BE2C (cell line): Measurements from ENCODE around the gene COG1.
A peak's percentile ranks its signal among the peaks of the same experiment; 100 is the strongest.

ENCODE experiments used
- DNase-seq: peaks from one replicate; pipeline ENCODE4 v3.0.0-alpha.2; 2020
- H3K27me3 ChIP-seq: fragments of 250-450 bp; sonication (Bioruptor Pico); 2 replicates; pipeline ENCODE4 v1.5.1; 2020; ENCODE audit warnings: mild to moderate bottlenecking
- H3K36me3 ChIP-seq: fragments of 250-450 bp; sonication (Bioruptor Pico); 2 replicates; pipeline ENCODE4 v1.5.1; 2020; ENCODE audit warnings: mild to moderate bottlenecking
- H3K4me1 ChIP-seq: fragments of 250-450 bp; sonication (Bioruptor Pico); 2 replicates; pipeline ENCODE4 v1.5.1; 2020
- H3K4me3 ChIP-seq: 2 replicates; pipeline ENCODE4 v1.5.1; 2011; ENCODE audit warnings: low read depth, low read length
- H3K9me3 ChIP-seq: fragments of 250-450 bp; sonication (Bioruptor Pico); 2 replicates; pipeline ENCODE4 v1.5.1; 2020
- CTCF ChIP-seq: IDR thresholded peaks from 2 replicates; pipeline ENCODE4 v1.5.1; 2012; ENCODE audit warnings: mild to moderate bottlenecking, low read depth, low read length

COG1 gene

GRCh38 chr17:73179878-73180277 lies 13.0 kb upstream of the COG1 start:
- Histone ChIP-seq H3K36me3 (no peaks in the 10 kb centered on the region), H3K9me3 (no peaks in the 10 kb centered on the region), H3K4me3 (no peak overlapping the region), H3K27me3 (no peaks in the 10 kb centered on the region), H3K4me1 (peaks cover 10% of the 10 kb centered on the region)
- no peak for DNase-seq
- no peak for TF ChIP-seq CTCF

DNA sequence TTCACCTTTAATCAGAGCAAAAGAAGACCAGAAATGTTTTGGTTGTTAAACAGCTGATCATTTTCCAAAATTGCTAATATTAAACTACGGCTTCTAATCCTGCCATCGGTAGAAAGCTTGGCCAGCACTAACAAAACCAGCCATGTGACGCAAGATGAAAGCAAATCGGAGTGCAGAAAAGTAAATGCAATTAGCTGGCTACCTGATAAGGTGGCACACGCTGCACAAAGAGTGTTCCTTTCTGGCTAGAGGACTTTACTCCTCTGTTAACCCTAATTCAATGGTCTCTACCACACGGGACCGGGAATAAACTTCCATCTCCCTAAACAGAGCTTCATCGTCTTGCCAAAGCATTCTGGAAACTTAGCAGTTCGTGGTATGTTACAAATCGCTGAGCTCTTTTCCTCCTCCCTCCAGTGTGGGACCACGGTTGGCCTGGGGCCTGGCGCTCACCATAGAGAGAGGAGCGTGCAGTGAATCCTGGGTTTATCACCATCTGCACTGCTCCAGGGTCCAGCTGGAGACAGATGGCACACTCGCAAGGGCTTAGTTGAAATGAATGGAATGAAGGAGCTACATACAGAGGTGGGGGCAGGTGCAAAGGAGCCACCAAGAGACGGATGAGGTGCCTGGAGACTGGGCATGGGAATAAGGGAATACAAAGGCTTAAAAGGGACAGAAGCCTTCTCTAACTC lies 10.1 kb upstream of the COG1 start:
- Histone ChIP-seq H3K27me3 (no peaks in the 10 kb centered on the region), H3K4me3 (peak overlapping the region; percentile 29), H3K36me3 (no peaks in the 10 kb centered on the region), H3K4me1 (peaks cover 10% of the 10 kb centered on the region), H3K9me3 (no peaks in the 10 kb centered on the region)
- TF ChIP-seq CTCF, result no peak
- peak; percentile 67 for DNase-seq

- no peak for DNase-seq
- Histone ChIP-seq H3K27me3 (no peaks in the 10 kb centered on the region), H3K4me1 (peaks cover 12% of the 10 kb centered on the region), H3K4me3 (no peak overlapping the region), H3K9me3 (no peaks in the 10 kb centered on the region), H3K36me3 (no peaks in the 10 kb centered on the region)
- TF ChIP-seq CTCF, result no peak
These were observed 8.5 kb upstream of the COG1 start for GRCh38 chr17:73184136-73184993.

DNA sequence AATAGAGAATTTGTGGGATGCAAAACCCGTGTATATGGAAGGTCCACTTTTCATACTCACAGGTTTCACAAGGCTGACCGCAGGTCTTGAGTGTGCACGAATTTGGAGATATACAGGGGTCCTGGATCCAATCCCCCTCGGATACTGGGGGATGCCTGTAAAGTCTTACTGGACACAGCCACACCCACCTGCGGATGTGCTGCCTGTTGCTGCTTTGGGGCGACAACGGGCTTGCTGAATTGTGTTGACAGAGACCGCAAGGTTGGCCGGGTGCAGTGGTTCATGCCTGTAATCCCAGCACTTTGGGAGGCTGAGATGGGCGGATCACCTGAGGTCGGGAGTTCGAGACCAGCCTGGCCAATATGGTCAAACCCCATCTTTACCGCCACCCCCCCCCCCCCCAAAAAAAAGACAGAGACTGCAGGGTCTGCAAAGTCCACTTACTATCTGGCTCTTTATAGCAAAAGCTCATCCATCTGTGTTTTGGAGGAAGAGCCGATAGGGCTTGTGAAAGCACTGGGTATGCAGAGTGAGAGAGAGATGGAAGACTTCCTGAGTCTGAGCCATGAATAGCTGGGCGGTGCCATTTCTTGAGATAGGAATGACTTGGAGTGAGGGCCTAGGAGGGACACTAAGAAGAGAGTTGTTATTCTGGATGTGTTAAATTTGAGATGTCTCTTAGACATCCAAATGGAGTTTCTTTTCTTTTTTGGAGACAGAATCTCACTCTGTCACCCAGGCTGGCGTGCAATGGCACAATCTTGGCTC lies 6.4 kb upstream of the COG1 start:
- Histone ChIP-seq H3K36me3 (no peaks in the 10 kb centered on the region), H3K4me3 (no peak overlapping the region), H3K9me3 (no peaks in the 10 kb centered on the region), H3K27me3 (no peaks in the 10 kb centered on the region), H3K4me1 (peaks cover 13% of the 10 kb centered on the region)
- no peak for DNase-seq
- TF ChIP-seq CTCF, result no peak

- Histone ChIP-seq H3K9me3 (no peaks in the 10 kb centered on the region), H3K4me3 (no peak overlapping the region), H3K4me1 (peaks cover 12% of the 10 kb centered on the region), H3K27me3 (no peaks in the 10 kb centered on the region), H3K36me3 (no peaks in the 10 kb centered on the region; the same call in 1 of the 2 replicates)
- TF ChIP-seq CTCF, result no peak
- no peak for DNase-seq
These were observed 5.6 kb upstream of the COG1 start for GRCh38 chr17:73187203-73187769.
